OCI-LY3 (cell line): Measurements from ENCODE around the gene SEPTIN2.

ENCODE experiments used
- H2AFZ ChIP-seq: fragments of 200-600, 300-600 bp; shearing (Covaris generic); 2 replicates; pipeline ENCODE4 v1.6.0; 2014; ENCODE audit warnings: antibody characterized with exemption, low read depth, low read length
- H3K27ac ChIP-seq: fragments of 200-600, 300-600 bp; sonication (generic); 2 replicates; pipeline ENCODE4 v1.5.1; 2014; ENCODE audit warnings: mild to moderate bottlenecking, low read length, moderate library complexity, mixed read lengths
- H3K27me3 ChIP-seq: fragments of 200-600, 300-600 bp; sonication (generic); 2 replicates; pipeline ENCODE4 v1.6.1; 2014; ENCODE audit warnings: low read depth, low read length, mixed read lengths
- H3K36me3 ChIP-seq: fragments of 200-600, 300-600 bp; sonication (generic); replicated peaks from 2 replicates; pipeline ENCODE3; 2014; ENCODE audit warnings: low read depth, low read length, mixed read lengths
- H3K4me1 ChIP-seq: fragments of 300-600, 200-600 bp; sonication (generic); 2 replicates; pipeline ENCODE4 v1.6.1; 2014; ENCODE audit warnings: low read length, mixed read lengths
- H3K4me2 ChIP-seq: fragments of 200-600, 300-600 bp; sonication (generic); 2 replicates; pipeline ENCODE4 v1.6.1; 2014; ENCODE audit warnings: low read length, mixed read lengths
- H3K4me3 ChIP-seq: fragments of 300-600, 200-600 bp; sonication (generic); 2 replicates; pipeline ENCODE4 v1.5.1; 2014; ENCODE audit warnings: antibody characterized with exemption, mild to moderate bottlenecking, low read length, moderate library complexity
- H3K79me2 ChIP-seq: fragments of 300-600, 200-600 bp; shearing (Covaris generic); 2 replicates; pipeline ENCODE4 v1.6.1; 2014; ENCODE audit warnings: mild to moderate bottlenecking, low read length, mixed read lengths
- H3K9ac ChIP-seq: fragments of 300-600, 200-600 bp; shearing (Covaris generic); 2 replicates; pipeline ENCODE4 v1.6.0; 2014; ENCODE audit warnings: mild to moderate bottlenecking, low read length, moderate library complexity
- H3K9me3 ChIP-seq: fragments of 200-600, 300-600 bp; shearing (Covaris generic); 2 replicates; pipeline ENCODE4 v1.6.1; 2014; ENCODE audit warnings: low read length, mixed read lengths; ENCODE audit not compliant: insufficient read depth
- H4K20me1 ChIP-seq: fragments of 200-600, 300-600 bp; sonication (generic); 2 replicates; pipeline ENCODE4 v1.6.1; 2016; ENCODE audit warnings: low read length, mixed read lengths; ENCODE audit not compliant: insufficient read depth
- EZH2phosphoT487 ChIP-seq: fragments of 200-600 bp; shearing (Covaris generic); IDR thresholded peaks from 2 replicates; pipeline ENCODE4 v1.6.1; 2018; ENCODE audit warnings: antibody characterized with exemption, mixed run types, low read depth
- TF ChIP-seq, protein P1 (sequence below): fragments of 200-600, 300-600 bp; sonication (generic); IDR thresholded peaks from 2 replicates; pipeline ENCODE4 v1.5.1; 2014; ENCODE audit warnings: antibody characterized with exemption, low read length, low read depth

Gene SEPTIN2

DNA sequence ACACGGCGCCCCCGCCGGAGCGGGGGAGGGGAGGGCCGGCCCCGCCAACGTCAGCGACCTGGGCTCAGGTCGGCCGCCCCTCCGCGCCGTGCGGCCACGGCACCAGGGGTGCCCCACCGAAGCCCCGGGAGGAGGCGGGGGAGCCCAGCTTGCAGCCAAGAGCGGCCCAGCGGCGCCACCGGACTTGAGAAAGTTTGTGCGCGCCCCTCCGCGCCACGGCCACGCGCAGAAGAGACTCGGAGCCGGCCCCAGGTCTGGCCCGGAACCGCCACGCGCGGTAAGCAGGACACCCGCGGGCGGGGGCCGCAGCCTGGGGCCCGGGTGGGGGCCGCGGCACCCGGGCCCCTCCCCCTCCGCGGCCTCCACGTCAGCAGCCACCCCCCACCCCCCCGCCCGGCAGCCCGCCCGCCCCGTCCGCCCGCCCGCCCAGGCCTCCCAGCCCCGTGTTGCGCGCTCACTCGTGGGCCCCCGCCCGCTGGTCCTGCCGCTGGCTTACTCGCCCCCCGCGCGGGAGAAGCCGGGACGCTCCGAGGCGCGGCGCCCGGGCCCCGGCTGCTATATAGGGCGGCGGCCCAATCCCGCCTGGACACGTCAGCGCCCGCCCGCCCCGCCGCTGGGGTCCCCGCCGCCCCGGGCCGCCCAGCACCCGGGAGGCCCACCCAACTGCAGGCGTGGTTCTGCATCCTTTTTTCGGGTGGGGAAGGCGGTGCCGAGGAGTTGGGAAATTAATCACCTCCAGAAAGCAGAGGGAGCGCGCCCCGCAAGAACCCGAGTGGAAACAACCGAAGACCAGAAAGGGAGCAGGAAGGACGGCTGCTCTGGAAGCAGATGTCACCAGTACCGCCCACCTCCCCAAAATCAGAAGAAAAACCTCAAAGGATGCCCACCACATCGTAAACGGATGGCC lies 43.2 kb upstream of the SEPTIN2 start:
- peaks cover 15% of the 10 kb centered on the region for H3K4me1 ChIP-seq
- peak overlapping the region; percentile 84 for H3K4me2 ChIP-seq
- H3K27ac ChIP-seq = peak overlapping the region; percentile 56
- H3K9ac ChIP-seq = peak overlapping the region; percentile 92
- H3K4me3 ChIP-seq = peak overlapping the region; percentile 86
- no peak overlapping the region for H2AFZ ChIP-seq
- H3K9me3 ChIP-seq = peaks cover 7% of the 10 kb centered on the region; the same call in 1 of the 2 replicates
- TF ChIP-seq, protein P1, sequence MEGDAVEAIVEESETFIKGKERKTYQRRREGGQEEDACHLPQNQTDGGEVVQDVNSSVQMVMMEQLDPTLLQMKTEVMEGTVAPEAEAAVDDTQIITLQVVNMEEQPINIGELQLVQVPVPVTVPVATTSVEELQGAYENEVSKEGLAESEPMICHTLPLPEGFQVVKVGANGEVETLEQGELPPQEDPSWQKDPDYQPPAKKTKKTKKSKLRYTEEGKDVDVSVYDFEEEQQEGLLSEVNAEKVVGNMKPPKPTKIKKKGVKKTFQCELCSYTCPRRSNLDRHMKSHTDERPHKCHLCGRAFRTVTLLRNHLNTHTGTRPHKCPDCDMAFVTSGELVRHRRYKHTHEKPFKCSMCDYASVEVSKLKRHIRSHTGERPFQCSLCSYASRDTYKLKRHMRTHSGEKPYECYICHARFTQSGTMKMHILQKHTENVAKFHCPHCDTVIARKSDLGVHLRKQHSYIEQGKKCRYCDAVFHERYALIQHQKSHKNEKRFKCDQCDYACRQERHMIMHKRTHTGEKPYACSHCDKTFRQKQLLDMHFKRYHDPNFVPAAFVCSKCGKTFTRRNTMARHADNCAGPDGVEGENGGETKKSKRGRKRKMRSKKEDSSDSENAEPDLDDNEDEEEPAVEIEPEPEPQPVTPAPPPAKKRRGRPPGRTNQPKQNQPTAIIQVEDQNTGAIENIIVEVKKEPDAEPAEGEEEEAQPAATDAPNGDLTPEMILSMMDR = no peak
- no peak for TF ChIP-seq EZH2phosphoT487
- peaks cover 89% of the 10 kb centered on the region for H3K79me2 ChIP-seq
- peaks cover 42% of the 10 kb centered on the region for H4K20me1 ChIP-seq
- H3K36me3 ChIP-seq = peaks cover 27% of the 10 kb centered on the region
- H3K27me3 ChIP-seq = no peaks in the 10 kb centered on the region

DNA sequence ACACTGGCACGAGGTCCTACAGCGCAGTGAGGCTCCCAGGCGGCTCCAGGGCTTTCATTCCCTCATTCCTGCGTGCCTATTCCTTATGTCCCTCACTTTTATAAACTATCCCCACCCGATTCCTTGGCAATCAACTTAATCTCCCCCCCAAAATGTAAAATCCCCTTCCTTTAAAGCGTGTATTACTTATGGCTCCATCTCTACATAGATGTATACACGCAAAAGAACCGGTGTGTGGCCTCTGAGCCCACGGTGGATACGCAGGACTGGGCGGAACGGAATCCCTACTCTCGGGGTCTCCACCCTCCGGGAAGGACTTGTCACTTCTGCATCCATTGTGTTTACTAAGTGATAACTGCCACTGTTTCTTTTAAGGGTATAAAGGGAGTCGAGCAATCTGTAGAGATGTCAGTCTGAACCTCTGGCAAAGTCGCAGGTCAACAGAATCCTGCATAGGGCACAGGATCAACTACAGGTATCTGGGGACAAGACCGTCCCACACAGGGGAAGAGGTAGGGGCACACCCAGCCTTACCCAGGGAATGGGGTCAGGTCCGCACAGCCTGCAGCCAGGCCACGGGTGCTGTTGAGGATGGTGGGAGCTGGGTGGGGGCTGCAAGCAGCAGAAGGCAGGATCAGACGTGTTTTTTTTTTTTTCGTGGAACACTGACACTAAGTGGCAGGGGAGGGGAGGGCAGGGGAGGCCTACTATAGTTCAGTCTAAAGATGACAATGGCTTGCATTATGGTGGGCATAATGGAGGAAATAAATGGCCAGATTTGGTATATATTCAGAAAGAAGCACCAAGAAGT lies 42.3 kb upstream of the SEPTIN2 start:
- Histone ChIP-seq H3K4me1 (peaks cover 15% of the 10 kb centered on the region), H3K27me3 (no peaks in the 10 kb centered on the region), H3K9ac (peak overlapping the region; percentile 92), H2AFZ (no peak overlapping the region), H3K36me3 (peaks cover 18% of the 10 kb centered on the region), H3K9me3 (peaks cover 7% of the 10 kb centered on the region; the same call in 1 of the 2 replicates), H3K27ac (no peak overlapping the region; the same call in 1 of the 2 replicates), H3K4me3 (peak overlapping the region; percentile 86), H3K79me2 (peaks cover 90% of the 10 kb centered on the region), H4K20me1 (peaks cover 33% of the 10 kb centered on the region), H3K4me2 (peak overlapping the region; percentile 66)
- TF ChIP-seq, protein P1 = no peak
- no peak for TF ChIP-seq EZH2phosphoT487

DNA sequence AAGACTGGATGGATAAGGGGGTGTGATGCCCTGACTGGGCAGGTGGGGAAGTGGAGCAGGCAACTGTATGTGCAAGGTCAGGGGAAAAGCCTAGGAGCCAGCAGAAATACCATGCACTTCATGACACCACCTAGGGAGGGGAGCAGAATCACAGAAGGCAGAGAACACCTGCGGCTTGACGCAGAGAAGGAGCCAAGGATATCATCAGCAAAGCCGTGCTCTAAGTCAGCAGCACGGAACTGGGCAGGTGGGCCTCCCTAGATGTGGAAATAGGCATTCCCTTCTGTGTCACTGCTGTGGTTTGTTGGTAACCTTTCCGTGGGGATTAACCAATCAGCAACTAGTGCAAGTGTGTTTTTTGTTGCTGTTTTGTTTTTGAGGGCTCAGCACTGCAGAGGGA lies 41.6 kb upstream of the SEPTIN2 start:
- H3K27me3 ChIP-seq = no peaks in the 10 kb centered on the region
- no peak overlapping the region for H3K27ac ChIP-seq
- H3K4me2 ChIP-seq = no peak overlapping the region
- H3K36me3 ChIP-seq = peaks cover 18% of the 10 kb centered on the region
- peaks cover 7% of the 10 kb centered on the region; the same call in 1 of the 2 replicates for H3K9me3 ChIP-seq
- H3K4me3 ChIP-seq = no peak overlapping the region
- no peak for TF ChIP-seq EZH2phosphoT487
- TF ChIP-seq, protein P1 = no peak
- H3K4me1 ChIP-seq = peaks cover 15% of the 10 kb centered on the region
- H3K9ac ChIP-seq = no peak overlapping the region
- peaks cover 26% of the 10 kb centered on the region for H4K20me1 ChIP-seq
- H3K79me2 ChIP-seq = peaks cover 87% of the 10 kb centered on the region
- no peak overlapping the region for H2AFZ ChIP-seq

DNA sequence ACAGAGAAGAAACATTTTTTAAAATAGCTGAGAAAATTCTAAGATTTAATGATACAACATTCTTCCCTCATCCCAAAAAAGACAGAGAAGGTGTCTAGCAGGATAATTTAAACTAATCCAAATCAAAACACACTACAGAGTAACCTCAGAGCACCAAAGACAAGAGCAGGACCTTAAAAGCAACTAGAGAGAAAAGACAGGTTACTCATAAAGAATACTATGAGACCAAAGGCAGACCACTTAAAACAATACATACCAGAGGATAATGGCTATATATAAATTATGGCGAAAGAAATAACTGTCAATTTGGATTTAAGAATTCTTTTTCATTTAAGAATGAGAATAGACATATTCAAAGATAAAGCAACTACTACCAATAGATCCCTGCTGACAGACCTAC lies 40.2 kb upstream of the SEPTIN2 start:
- Histone ChIP-seq H3K27ac (no peak overlapping the region), H3K9me3 (peaks cover 7% of the 10 kb centered on the region; the same call in 1 of the 2 replicates), H2AFZ (no peak overlapping the region), H3K4me2 (no peak overlapping the region), H3K4me1 (peaks cover 17% of the 10 kb centered on the region), H3K27me3 (no peaks in the 10 kb centered on the region), H3K79me2 (peaks cover 83% of the 10 kb centered on the region), H4K20me1 (peaks cover 18% of the 10 kb centered on the region), H3K36me3 (peaks cover 22% of the 10 kb centered on the region), H3K9ac (no peak overlapping the region), H3K4me3 (no peak overlapping the region)
- no peak for TF ChIP-seq EZH2phosphoT487
- TF ChIP-seq, protein P1 = no peak
